Kidney (tissue), 14 donors: ENCODE measurements around the gene OBSCN. TPM values are rescaled to one million over a fixed set of nuclear protein-coding genes. Genes with fewer than 3 reads are reported as not detected.

ENCODE experiments used
- DNase-seq, 5 donors: peaks; one replicate each; pipeline ENCODE4 v3.0.0-alpha.2; 2013 to 2020
- FAIRE-seq: peaks from 2 replicates; lab custom pipeline; 2012; peaks lifted over from hg19 to GRCh38; lab: Jason Lieb, UNC
- H3K27ac ChIP-seq, 2 donors: one replicate each; pipeline ENCODE4 v1.7.0; 2013; ENCODE audit warnings: low read depth in 2 of 2, low read length in 2 of 2, inconsistent platforms in 1 of 2
- H3K27me3 ChIP-seq: one replicate; pipeline ENCODE4 v1.7.1; 2013; ENCODE audit warnings: low read length, inconsistent platforms; ENCODE audit not compliant: control insufficient read depth, insufficient read depth
- H3K36me3 ChIP-seq, 3 donors: one replicate each; pipeline versions ENCODE4 v1.7.0 to v1.7.1; 2013; ENCODE audit warnings: low read length in 3 of 3, control low read depth in 1 of 3, inconsistent platforms in 1 of 3; ENCODE audit not compliant: insufficient read depth in 3 of 3, control insufficient read depth in 2 of 3
- H3K4me1 ChIP-seq, 3 donors: one replicate each; pipeline versions ENCODE4 v1.7.0 to v1.7.1; 2013; ENCODE audit warnings: low read length in 3 of 3, inconsistent platforms in 1 of 3, low read depth in 1 of 3; ENCODE audit not compliant: control insufficient read depth in 2 of 3, insufficient read depth in 2 of 3
- H3K4me3 ChIP-seq, 3 donors: one replicate each; pipeline versions ENCODE4 v1.7.0 to v1.8.1; 2013; ENCODE audit warnings: low read length in 3 of 3, control low read depth in 1 of 3, inconsistent platforms in 1 of 3
- H3K9ac ChIP-seq, 3 donors: one replicate each; pipeline versions ENCODE4 v1.7.0 to v1.7.1; 2013; ENCODE audit warnings: low read length in 3 of 3, control low read depth in 1 of 3, inconsistent platforms in 1 of 3
- H3K9me3 ChIP-seq, 3 donors: one replicate each; pipeline versions ENCODE4 v1.7.0 to v1.7.1; 2013; ENCODE audit warnings: low read length in 3 of 3, control low read depth in 1 of 3, inconsistent platforms in 1 of 3; ENCODE audit not compliant: control insufficient read depth in 2 of 3, insufficient read depth in 1 of 3
- intact Hi-C: fragments of 100-400 bp; cut with DNase I; formaldehyde crosslinking; loops from one replicate; pipeline ENCODE4 v1.11.1; 2022
- polyA plus RNA-seq: library from polyadenylated mRNA; stranded (reverse); fragments of 350-450 nt; fragmentation: Illumina TruSeq; extraction: RNeasy Lipid Tissue Mini Kit (QIAGEN cat#74804); gene quantifications from one replicate; pipeline ENCODE4 v1.2.3, GENCODE V29; 2014; ENCODE audit warnings: low read depth, low replicate concordance; ENCODE audit not compliant: insufficient read depth
- total RNA-seq: library from RNA; stranded (reverse); fragmentation: NEBNext Ultra II Directional; extraction: Animal tissue kit (Norgen Biotek cat#: 25700); gene quantifications from one replicate; pipeline ENCODE4 v1.2.1, GENCODE V29; 2021
- TF ChIP-seq, protein P1 (sequence below): IDR thresholded peaks from 3 replicates; pipeline ENCODE4 v1.5.1; 2012; ENCODE audit warnings: mild to moderate bottlenecking, moderate library complexity, borderline replicate concordance; ENCODE audit not compliant: insufficient read depth; ENCODE audit errors: extremely low read depth
- donor health status: control.
- donor health status: control.
- donor health status: control.
- donor health status: control.
- donor health status: control.
- donor health status: DM: yes; HTN: yes; CAD: no.
- donor health status: Normal renal cell carcinoma (clear cell type).

Gene OBSCN
- total and polyA plus RNA-seq, 2 donors from 2014 or later, result 14.5 to 30.0 TPM

DNA sequence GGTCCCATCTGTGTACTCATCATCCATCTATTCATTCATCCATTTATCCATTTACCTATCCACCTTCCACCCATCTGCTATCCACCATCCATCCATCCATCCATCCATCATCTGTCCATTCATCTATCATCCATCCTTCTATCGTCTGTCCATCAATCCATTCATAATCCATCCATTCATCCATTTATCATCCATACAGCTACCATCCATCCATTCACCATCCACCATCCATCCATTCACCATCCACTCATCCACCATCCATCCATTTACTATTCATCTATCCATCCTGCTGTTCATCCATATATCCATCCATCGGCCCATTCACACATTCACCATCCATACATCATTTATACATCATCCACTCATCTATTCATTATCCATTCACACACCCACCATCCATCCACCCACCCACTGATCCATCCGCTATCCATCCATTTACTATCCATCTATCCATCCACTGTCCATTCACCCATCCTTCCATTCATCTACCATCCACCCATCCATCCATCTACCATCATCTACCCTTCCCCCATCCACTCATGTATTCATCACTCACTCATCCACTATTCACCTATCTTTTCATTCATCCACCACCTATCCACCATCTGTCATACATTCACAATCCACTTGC lies 102.4 kb downstream of the OBSCN start:
- intact Hi-C loops, result no loop called here
- FAIRE-seq, result no peak
- TF ChIP-seq, protein P1, sequence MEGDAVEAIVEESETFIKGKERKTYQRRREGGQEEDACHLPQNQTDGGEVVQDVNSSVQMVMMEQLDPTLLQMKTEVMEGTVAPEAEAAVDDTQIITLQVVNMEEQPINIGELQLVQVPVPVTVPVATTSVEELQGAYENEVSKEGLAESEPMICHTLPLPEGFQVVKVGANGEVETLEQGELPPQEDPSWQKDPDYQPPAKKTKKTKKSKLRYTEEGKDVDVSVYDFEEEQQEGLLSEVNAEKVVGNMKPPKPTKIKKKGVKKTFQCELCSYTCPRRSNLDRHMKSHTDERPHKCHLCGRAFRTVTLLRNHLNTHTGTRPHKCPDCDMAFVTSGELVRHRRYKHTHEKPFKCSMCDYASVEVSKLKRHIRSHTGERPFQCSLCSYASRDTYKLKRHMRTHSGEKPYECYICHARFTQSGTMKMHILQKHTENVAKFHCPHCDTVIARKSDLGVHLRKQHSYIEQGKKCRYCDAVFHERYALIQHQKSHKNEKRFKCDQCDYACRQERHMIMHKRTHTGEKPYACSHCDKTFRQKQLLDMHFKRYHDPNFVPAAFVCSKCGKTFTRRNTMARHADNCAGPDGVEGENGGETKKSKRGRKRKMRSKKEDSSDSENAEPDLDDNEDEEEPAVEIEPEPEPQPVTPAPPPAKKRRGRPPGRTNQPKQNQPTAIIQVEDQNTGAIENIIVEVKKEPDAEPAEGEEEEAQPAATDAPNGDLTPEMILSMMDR, result no peak
- no peaks in the 10 kb centered on the region for H3K36me3 ChIP-seq
- no peak overlapping the region for H3K27ac ChIP-seq
- no peaks in the 10 kb centered on the region for H3K4me1 ChIP-seq
- no peaks in the 10 kb centered on the region for H3K27me3 ChIP-seq
- H3K9ac ChIP-seq, result no peak overlapping the region
- DNase-seq, result no peak
- peaks cover 0 to 4% (median 0%) of the 10 kb centered on the region in 3 donors for H3K9me3 ChIP-seq
- no peak overlapping the region for H3K4me3 ChIP-seq

GRCh38 chr1:228311091-228311490 lies 103.2 kb downstream of the OBSCN start:
- DNase-seq, result peak in 1 of 5 donors; percentile 19
- H3K27ac ChIP-seq, result no peak overlapping the region
- no peak overlapping the region for H3K9ac ChIP-seq
- H3K9me3 ChIP-seq, result peaks cover 0 to 4% (median 0%) of the 10 kb centered on the region in 3 donors
- H3K4me3 ChIP-seq, result no peak overlapping the region
- H3K4me1 ChIP-seq, result no peaks in the 10 kb centered on the region
- intact Hi-C loops, result no loop called here
- no peak for FAIRE-seq
- H3K36me3 ChIP-seq, result no peaks in the 10 kb centered on the region
- H3K27me3 ChIP-seq, result no peaks in the 10 kb centered on the region
- TF ChIP-seq, protein P1, result no peak

DNA sequence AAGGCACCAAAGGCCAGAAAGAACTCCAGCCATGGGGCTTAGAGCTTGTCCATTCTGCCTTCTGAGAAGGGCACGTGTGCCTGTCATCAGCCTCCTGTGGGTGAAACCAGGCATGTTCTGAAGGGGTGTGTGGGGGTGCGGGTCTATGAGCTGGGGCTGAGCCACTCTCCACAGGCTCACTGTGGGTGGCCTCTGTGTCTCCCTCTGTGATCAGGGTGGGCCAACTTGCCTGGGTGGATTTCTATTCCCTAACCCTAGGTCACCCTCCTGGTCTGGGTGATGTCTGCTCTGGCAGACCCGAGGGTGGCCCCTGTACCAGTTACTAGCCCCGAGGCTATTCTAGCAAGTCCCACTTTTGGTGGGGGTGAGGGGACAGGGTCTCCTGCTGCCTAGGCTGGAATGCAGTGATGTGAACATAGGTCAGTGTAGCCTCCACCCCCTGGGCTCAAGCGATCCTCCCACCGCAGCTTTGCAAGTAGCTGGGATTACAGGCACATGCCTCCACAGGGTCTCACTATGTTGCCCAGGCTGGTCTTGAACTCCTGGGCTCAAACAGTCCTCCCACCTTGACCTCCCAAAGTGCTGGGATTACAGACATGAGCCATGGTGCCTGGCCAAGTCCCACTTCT lies 104.4 kb downstream of the OBSCN start:
- Histone ChIP-seq H3K9ac (no peak overlapping the region), H3K9me3 (peaks cover 0 to 4% (median 0%) of the 10 kb centered on the region in 3 donors), H3K4me1 (no peaks in the 10 kb centered on the region), H3K4me3 (no peak overlapping the region), H3K27me3 (no peaks in the 10 kb centered on the region), H3K36me3 (no peaks in the 10 kb centered on the region), H3K27ac (no peak overlapping the region)
- no peak for DNase-seq
- intact Hi-C loops, result no loop called here
- no peak for FAIRE-seq
- TF ChIP-seq, protein P1, result no peak
